ENCODE data around the gene DHRS7B.

DNA sequence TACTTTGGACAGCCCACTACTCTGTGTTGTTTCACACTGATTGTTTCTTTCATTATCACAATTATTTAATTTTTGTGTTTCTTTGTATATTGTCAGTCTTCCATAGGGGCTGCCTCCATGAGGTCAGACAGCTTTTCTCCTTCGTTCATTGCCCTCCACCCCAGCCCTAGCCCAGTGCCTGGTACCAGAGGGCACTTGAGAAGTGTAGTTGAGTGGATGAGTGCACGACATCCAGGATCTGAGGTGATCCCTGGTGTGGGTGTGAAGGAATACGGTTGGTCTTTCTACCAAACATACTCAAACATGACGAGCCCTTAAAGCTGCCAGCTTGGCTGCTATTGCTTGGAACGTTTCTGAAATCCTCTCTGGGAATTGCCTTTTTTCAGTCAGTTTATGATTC lies 37.9 kb downstream of the DHRS7B start:
- TF ChIP-seq, protein P1, sequence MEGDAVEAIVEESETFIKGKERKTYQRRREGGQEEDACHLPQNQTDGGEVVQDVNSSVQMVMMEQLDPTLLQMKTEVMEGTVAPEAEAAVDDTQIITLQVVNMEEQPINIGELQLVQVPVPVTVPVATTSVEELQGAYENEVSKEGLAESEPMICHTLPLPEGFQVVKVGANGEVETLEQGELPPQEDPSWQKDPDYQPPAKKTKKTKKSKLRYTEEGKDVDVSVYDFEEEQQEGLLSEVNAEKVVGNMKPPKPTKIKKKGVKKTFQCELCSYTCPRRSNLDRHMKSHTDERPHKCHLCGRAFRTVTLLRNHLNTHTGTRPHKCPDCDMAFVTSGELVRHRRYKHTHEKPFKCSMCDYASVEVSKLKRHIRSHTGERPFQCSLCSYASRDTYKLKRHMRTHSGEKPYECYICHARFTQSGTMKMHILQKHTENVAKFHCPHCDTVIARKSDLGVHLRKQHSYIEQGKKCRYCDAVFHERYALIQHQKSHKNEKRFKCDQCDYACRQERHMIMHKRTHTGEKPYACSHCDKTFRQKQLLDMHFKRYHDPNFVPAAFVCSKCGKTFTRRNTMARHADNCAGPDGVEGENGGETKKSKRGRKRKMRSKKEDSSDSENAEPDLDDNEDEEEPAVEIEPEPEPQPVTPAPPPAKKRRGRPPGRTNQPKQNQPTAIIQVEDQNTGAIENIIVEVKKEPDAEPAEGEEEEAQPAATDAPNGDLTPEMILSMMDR (IDR thresholded peaks at IDR 0.05), result no peak
- TF ChIP-seq POLR2A (IDR thresholded peaks at IDR 0.05) (no peak), POLR2AphosphoS5 (IDR thresholded peaks at IDR 0.05) (no peak)
